Natural killer cell treated with Interleukin-12 subunit alpha and Interleukin-12 subunit beta and Interleukin-15 and Interleukin-18, amount 100 ng/mL, for 72 hours (primary cell): ENCODE measurements around the gene KRTAP20-3. TPM values are rescaled to one million over a fixed set of nuclear protein-coding genes. Genes with fewer than 3 reads are reported as not detected.

Experiments
- ATAC-seq, 2 donors: fragments of 150-1000 bp; cut with Tn5 transposase in 1 of 2; sonication (Bioruptor Pico), chemical (Tn5 transposase) in 1 of 2; 2 replicates each; pipeline ENCODE4 v1.10.0; 2021
- DNase-seq: peaks from one replicate; pipeline ENCODE4 v3.0.0; 2022; ENCODE audit warnings: low spot score
- H3K27ac Mint-ChIP-seq, 2 donors: 1 replicate in 1 of 2; 2 replicates in 1 of 2; pipeline ENCODE4 v1.8.0; 2022; ENCODE audit warnings: mixed read lengths in 2 of 2, mild to moderate bottlenecking in 1 of 2, moderate library complexity in 1 of 2
- H3K27me3 Mint-ChIP-seq, 2 donors: 1 replicate in 1 of 2; 2 replicates in 1 of 2; pipeline ENCODE4 v1.8.0; 2022; ENCODE audit warnings: mixed read lengths in 2 of 2
- H3K36me3 Mint-ChIP-seq: one replicate; pipeline ENCODE4 v1.8.0; 2022; ENCODE audit warnings: mixed read lengths
- H3K4me1 Mint-ChIP-seq, 2 donors: 1 replicate in 1 of 2; 2 replicates in 1 of 2; pipeline ENCODE4 v1.8.0; 2022; ENCODE audit warnings: low read depth in 2 of 2, mixed read lengths in 2 of 2, mild to moderate bottlenecking in 1 of 2
- H3K4me3 Mint-ChIP-seq: one replicate; pipeline ENCODE4 v1.8.0; 2022; ENCODE audit warnings: mixed read lengths
- H3K9me3 Mint-ChIP-seq: 2 replicates; pipeline ENCODE4 v1.8.0; 2022; ENCODE audit warnings: mixed read lengths
- total RNA-seq, 2 donors: library from RNA; stranded (reverse); gene quantifications; one replicate each; pipeline ENCODE4 v1.2.3, GENCODE V29; 2022

The KRTAP20-3 gene
- total RNA-seq, 2 donors from 2014 or later = not detected

- H3K27ac Mint-ChIP-seq = no peak within 1 kb of the TSS
- H3K9me3 Mint-ChIP-seq = peaks cover 4% of the 10 kb centered on the region
- no peak for ATAC-seq
- no peak for DNase-seq
- H3K4me3 Mint-ChIP-seq = no peak within 1 kb of the TSS
- no peaks in the 10 kb centered on the region for H3K27me3 Mint-ChIP-seq
- H3K4me1 Mint-ChIP-seq = no peaks in the 10 kb centered on the region
- H3K36me3 Mint-ChIP-seq = no peaks in the 10 kb centered on the region
Observed at GRCh38 chr21:30634906-30635305, 7.8 kb upstream of the KRTAP20-3 start, which contains the start of gene KRTAP20-2. Gene KRTAP20-2 (plus strand): TSS chr21:30635206. CDS start chr21:30635264, 58 bp downstream.

GRCh38 chr21:30638686-30639085 lies 4.0 kb upstream of the KRTAP20-3 start:
- peaks cover 2% of the 10 kb centered on the region for H3K9me3 Mint-ChIP-seq
- no peak for DNase-seq
- H3K27me3 Mint-ChIP-seq = no peaks in the 10 kb centered on the region
- H3K36me3 Mint-ChIP-seq = no peaks in the 10 kb centered on the region
- no peak for ATAC-seq
- no peak overlapping the region for H3K27ac Mint-ChIP-seq
- no peak overlapping the region for H3K4me3 Mint-ChIP-seq
- H3K4me1 Mint-ChIP-seq = no peaks in the 10 kb centered on the region

GRCh38 chr21:30646904-30647414 lies 4.3 kb downstream of the KRTAP20-3 start:
- H3K27ac Mint-ChIP-seq = no peak overlapping the region
- H3K36me3 Mint-ChIP-seq = peaks cover 4% of the 10 kb centered on the region
- H3K4me1 Mint-ChIP-seq = no peaks in the 10 kb centered on the region
- H3K9me3 Mint-ChIP-seq = peaks cover 19% of the 10 kb centered on the region
- DNase-seq (no peak), ATAC-seq (no peak)
- H3K27me3 Mint-ChIP-seq = no peaks in the 10 kb centered on the region
- no peak overlapping the region for H3K4me3 Mint-ChIP-seq

GRCh38 chr21:30652891-30653290 lies 10.2 kb downstream of the KRTAP20-3 start:
- Mint-ChIP-seq H3K36me3 (peaks cover 4% of the 10 kb centered on the region), H3K4me3 (no peak overlapping the region), H3K27ac (no peak overlapping the region), H3K4me1 (no peaks in the 10 kb centered on the region), H3K9me3 (peaks cover 21% of the 10 kb centered on the region), H3K27me3 (no peaks in the 10 kb centered on the region)
- DNase-seq = no peak
- no peak for ATAC-seq

- ATAC-seq (no peak), DNase-seq (no peak)
- H3K4me1 Mint-ChIP-seq = no peaks in the 10 kb centered on the region
- H3K9me3 Mint-ChIP-seq = peaks cover 18% of the 10 kb centered on the region
- no peaks in the 10 kb centered on the region for H3K27me3 Mint-ChIP-seq
- peaks cover 6% of the 10 kb centered on the region for H3K36me3 Mint-ChIP-seq
- no peak overlapping the region for H3K27ac Mint-ChIP-seq
- H3K4me3 Mint-ChIP-seq = no peak overlapping the region
Observed at GRCh38 chr21:30668776-30669175, 26.1 kb downstream of the KRTAP20-3 start.

GRCh38 chr21:30672985-30673650 lies 30.5 kb downstream of the KRTAP20-3 start:
- Mint-ChIP-seq H3K27ac (no peak overlapping the region), H3K4me1 (no peaks in the 10 kb centered on the region), H3K27me3 (no peaks in the 10 kb centered on the region), H3K36me3 (peaks cover 6% of the 10 kb centered on the region), H3K9me3 (peaks cover 18% of the 10 kb centered on the region), H3K4me3 (no peak overlapping the region)
- no peak for DNase-seq
- ATAC-seq = no peak

- H3K4me3 Mint-ChIP-seq = no peak overlapping the region
- no peak overlapping the region for H3K27ac Mint-ChIP-seq
- no peaks in the 10 kb centered on the region for H3K4me1 Mint-ChIP-seq
- peaks cover 6% of the 10 kb centered on the region for H3K36me3 Mint-ChIP-seq
- H3K27me3 Mint-ChIP-seq = no peaks in the 10 kb centered on the region
- H3K9me3 Mint-ChIP-seq = peaks cover 15% of the 10 kb centered on the region
- no peak for ATAC-seq
- DNase-seq = no peak
Observed at GRCh38 chr21:30674312-30674711, 31.6 kb downstream of the KRTAP20-3 start.

- no peaks in the 10 kb centered on the region for H3K4me1 Mint-ChIP-seq
- H3K36me3 Mint-ChIP-seq = no peaks in the 10 kb centered on the region
- DNase-seq (no peak), ATAC-seq (no peak)
- no peak overlapping the region for H3K27ac Mint-ChIP-seq
- H3K9me3 Mint-ChIP-seq = peaks cover 9% of the 10 kb centered on the region
- H3K27me3 Mint-ChIP-seq = no peaks in the 10 kb centered on the region
- no peak overlapping the region for H3K4me3 Mint-ChIP-seq
Observed at GRCh38 chr21:30676737-30677136, 34.1 kb downstream of the KRTAP20-3 start.

- ATAC-seq (no peak), DNase-seq (no peak)
- Mint-ChIP-seq H3K27ac (no peak overlapping the region), H3K9me3 (peaks cover 7% of the 10 kb centered on the region), H3K4me3 (no peak overlapping the region), H3K27me3 (no peaks in the 10 kb centered on the region), H3K4me1 (no peaks in the 10 kb centered on the region), H3K36me3 (no peaks in the 10 kb centered on the region)
Observed at GRCh38 chr21:30680586-30680985, 37.9 kb downstream of the KRTAP20-3 start.

GRCh38 chr21:30684506-30684905 lies 41.8 kb downstream of the KRTAP20-3 start:
- Mint-ChIP-seq H3K27ac (no peak overlapping the region), H3K4me1 (no peaks in the 10 kb centered on the region), H3K4me3 (no peak overlapping the region), H3K27me3 (no peaks in the 10 kb centered on the region), H3K9me3 (peaks cover 7% of the 10 kb centered on the region), H3K36me3 (no peaks in the 10 kb centered on the region)
- ATAC-seq = no peak
- DNase-seq = no peak

GRCh38 chr21:30689822-30690221 lies 47.2 kb downstream of the KRTAP20-3 start:
- no peak for ATAC-seq
- Mint-ChIP-seq H3K27ac (no peak overlapping the region), H3K9me3 (peaks cover 5% of the 10 kb centered on the region), H3K4me3 (no peak overlapping the region), H3K27me3 (no peaks in the 10 kb centered on the region), H3K4me1 (no peaks in the 10 kb centered on the region), H3K36me3 (no peaks in the 10 kb centered on the region)
- DNase-seq = no peak

Other genes starting within 250 kb of the KRTAP20-3 start
- gene KRTAP13-1, start 246.8 kb upstream of the KRTAP20-3 start, total RNA-seq = not detected
- gene KRTAP13-3, start 216.9 kb upstream of the KRTAP20-3 start, total RNA-seq = not detected
- not detected for gene KRTAP13-4, start 212.6 kb upstream of the KRTAP20-3 start, total RNA-seq
- gene KRTAP15-1, start 202.6 kb upstream of the KRTAP20-3 start, total RNA-seq = not detected
- not detected for gene KRTAP19-1, start 162.5 kb upstream of the KRTAP20-3 start, total RNA-seq
- gene KRTAP19-2, start 155.4 kb upstream of the KRTAP20-3 start, total RNA-seq = not detected
- not detected for gene KRTAP19-3, start 150.9 kb upstream of the KRTAP20-3 start, total RNA-seq
- gene KRTAP19-4, start 145.7 kb upstream of the KRTAP20-3 start, total RNA-seq = not detected
- not detected for gene KRTAP19-5, start 140.7 kb upstream of the KRTAP20-3 start, total RNA-seq
- not detected for gene KRTAP19-6, start 101.0 kb upstream of the KRTAP20-3 start, total RNA-seq
- gene KRTAP19-7, start 81.5 kb upstream of the KRTAP20-3 start, total RNA-seq = not detected
- not detected for gene KRTAP22-2, start 52.5 kb upstream of the KRTAP20-3 start, total RNA-seq
- not detected for gene KRTAP6-3, start 50.4 kb upstream of the KRTAP20-3 start, total RNA-seq
- gene KRTAP6-2, start 44.0 kb upstream of the KRTAP20-3 start, total RNA-seq = not detected
- not detected for gene KRTAP22-1, start 41.8 kb upstream of the KRTAP20-3 start, total RNA-seq
- gene KRTAP6-1, start 28.9 kb upstream of the KRTAP20-3 start, total RNA-seq = not detected
- gene KRTAP20-1, start 26.4 kb upstream of the KRTAP20-3 start, total RNA-seq = not detected
- gene KRTAP20-4, start 22.2 kb upstream of the KRTAP20-3 start, total RNA-seq = not detected
- not detected for gene KRTAP20-2, start 7.7 kb upstream of the KRTAP20-3 start, total RNA-seq
- not detected for gene KRTAP21-3, start 75.9 kb downstream of the KRTAP20-3 start, total RNA-seq
- gene KRTAP21-2, start 104.4 kb downstream of the KRTAP20-3 start, total RNA-seq = not detected
- not detected for gene KRTAP21-1, start 112.6 kb downstream of the KRTAP20-3 start, total RNA-seq
- not detected for gene KRTAP8-1, start 170.4 kb downstream of the KRTAP20-3 start, total RNA-seq
- gene KRTAP7-1, start 186.9 kb downstream of the KRTAP20-3 start, total RNA-seq = not detected
- not detected for gene KRTAP11-1, start 238.7 kb downstream of the KRTAP20-3 start, total RNA-seq